Activated CD8-positive, alpha-beta T cell treated with anti-CD3 and anti-CD28 coated beads, Interleukin-2, amount 10 ng/mL, durations not matched to agents 7 days and 5 days (primary cell): ENCODE results near the gene ARCN1. TPM values are rescaled to one million over a fixed set of nuclear protein-coding genes. Genes with fewer than 3 reads are reported as not detected.
"Not testable (repeated sequence)": the region's sequence is repeated elsewhere in the genome, so short reads cannot be mapped to it uniquely, and the experiment has no call there.

Experiments
- ATAC-seq: fragments of 150-1000 bp; cut with Tn5 transposase; one replicate; pipeline ENCODE4 v1.10.0; 2021; ENCODE audit warnings: moderate library complexity
- CTCF ChIA-PET: fragments of 350-600 bp; sonication (Branson Sonifier 250); formaldehyde crosslinking; loops from one replicate; lab custom pipeline; 2021; ENCODE audit warnings: antibody characterized with exemption; lab: Charles Lee
- POLR2A ChIA-PET: fragments of 350-600 bp; sonication (Branson Sonifier 250); formaldehyde crosslinking; loops from one replicate; lab custom pipeline; 2021; ENCODE audit warnings: antibody characterized with exemption; lab: Charles Lee
- DNase-seq: peaks from one replicate; pipeline ENCODE4 v3.0.0-alpha.2; 2020
- H3K27ac Mint-ChIP-seq: one replicate; pipeline ENCODE4 v1.8.0; 2021; ENCODE audit warnings: mild to moderate bottlenecking, mixed read lengths
- H3K27me3 Mint-ChIP-seq: one replicate; pipeline ENCODE4 v1.8.0; 2021; ENCODE audit warnings: low read depth, mixed read lengths
- H3K36me3 Mint-ChIP-seq: one replicate; pipeline ENCODE4 v1.8.0; 2021; ENCODE audit warnings: low read depth, mixed read lengths
- H3K4me1 Mint-ChIP-seq: one replicate; pipeline ENCODE4 v1.8.0; 2021; ENCODE audit warnings: low read depth, mixed read lengths
- H3K4me3 Mint-ChIP-seq: one replicate; pipeline ENCODE4 v1.8.0; 2021; ENCODE audit warnings: mild to moderate bottlenecking, mixed read lengths
- H3K9me3 Mint-ChIP-seq: one replicate; pipeline ENCODE4 v1.8.0; 2022; ENCODE audit warnings: mixed read lengths; ENCODE audit not compliant: insufficient read depth
- total RNA-seq, 2 experiments: library from RNA; stranded (reverse); gene quantifications; one replicate each; pipeline ENCODE4 v1.2.3, GENCODE V29; 2021

ARCN1 gene
- total RNA-seq, 2 experiments from 2014 or later, result 106 to 109 TPM

DNA sequence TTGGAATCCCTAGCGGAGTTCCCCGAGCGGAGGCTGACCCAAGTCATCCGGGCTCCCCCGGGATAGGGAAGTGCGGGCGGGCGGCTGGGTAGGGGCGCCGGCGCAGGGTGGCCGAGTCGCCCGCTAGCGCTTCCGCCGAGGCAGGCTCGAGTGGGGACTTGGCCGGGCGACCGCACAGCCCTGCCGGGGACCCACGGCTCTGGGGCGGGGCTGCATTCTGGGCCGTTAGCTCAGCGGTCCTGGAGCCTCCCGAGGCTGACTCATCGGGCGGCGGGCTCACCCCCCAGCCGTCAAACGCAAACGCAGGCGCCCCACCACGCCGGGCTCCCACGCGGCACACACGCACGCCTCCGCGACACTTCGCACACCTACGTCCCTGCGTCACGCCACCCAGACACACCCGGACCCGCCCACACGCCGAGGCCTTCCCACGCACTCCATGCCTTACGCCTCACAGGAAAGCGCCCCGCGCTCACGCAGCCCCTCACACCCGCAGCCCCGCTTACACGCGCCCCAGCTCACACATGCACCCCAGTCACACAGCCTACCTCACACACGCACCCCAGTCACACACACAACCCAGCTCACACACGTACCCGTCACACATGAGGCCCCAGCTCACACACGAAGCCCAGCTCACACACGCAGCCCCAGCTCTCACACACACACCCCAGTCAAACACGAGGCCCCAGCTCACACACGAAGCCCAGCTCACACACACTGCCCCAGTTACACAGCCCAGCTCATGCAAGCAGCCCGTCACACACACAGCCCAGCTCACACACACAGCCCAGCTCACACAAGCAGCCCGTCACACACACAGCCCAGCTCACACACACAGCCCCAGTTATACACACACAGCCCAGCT is 36.4 kb downstream of the ARCN1 start:
- Mint-ChIP-seq H3K4me3 (peak overlapping the region; percentile 67), H3K27me3 (peaks cover 23% of the 10 kb centered on the region), H3K27ac (peak overlapping the region; percentile 48), H3K9me3 (no peaks in the 10 kb centered on the region), H3K36me3 (no peaks in the 10 kb centered on the region), H3K4me1 (peaks cover 26% of the 10 kb centered on the region)
- ATAC-seq, result peak; percentile 60
- POLR2A ChIA-PET, result interaction anchor here (0.6 kb wide), 1 partner anchor 408 kb away, joined by 4 read pairs; no protein-coding TSS in a partner anchor
- peak; percentile 72 for DNase-seq
- CTCF ChIA-PET, result interaction anchor here (0.6 to 12.2 kb wide), 11 partner anchors 8 to 184 kb away, joined by 3 to 168 read pairs (median 4); partner anchors contain the start of gene ARCN1

DNA sequence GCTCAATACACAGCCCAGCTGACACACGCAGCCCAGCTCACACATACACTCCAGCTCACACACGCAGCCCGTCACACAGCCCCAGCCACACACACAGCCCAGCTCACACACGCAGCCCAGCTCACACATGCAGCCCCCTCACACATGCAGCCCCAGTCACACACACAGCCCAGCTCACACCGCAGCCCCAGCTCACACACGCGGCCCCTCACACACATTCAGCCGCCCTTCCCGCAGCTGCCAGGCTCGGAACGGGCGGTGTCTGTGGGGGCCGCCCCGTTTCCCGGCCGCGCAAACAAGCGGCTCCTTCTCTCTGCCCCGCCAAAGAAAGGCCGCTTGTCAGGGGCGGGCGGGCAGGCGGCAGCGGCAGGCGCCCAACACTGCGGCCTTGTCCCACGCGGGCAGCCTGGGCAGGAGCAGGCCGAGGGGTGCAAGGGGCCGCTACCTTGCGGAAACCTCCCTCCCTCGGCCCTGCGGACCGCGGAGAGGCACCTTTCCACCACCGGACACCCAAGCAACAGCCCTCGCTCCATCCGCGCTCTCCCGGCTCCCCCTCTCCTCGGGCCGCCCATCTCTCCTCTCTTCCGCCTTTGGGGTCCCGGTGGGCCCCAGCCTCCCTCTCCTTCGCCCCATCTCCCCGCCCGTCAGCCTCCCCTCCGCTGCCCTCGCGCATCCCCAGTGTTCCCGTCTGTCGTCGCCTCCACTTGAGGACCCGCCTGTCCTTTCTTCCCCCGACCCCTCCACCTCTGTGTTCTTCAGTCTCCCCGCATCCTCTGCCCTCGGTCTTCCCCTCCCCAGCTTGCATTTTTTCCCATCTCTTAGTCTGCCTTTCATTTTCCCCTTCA is 37.4 kb downstream of the ARCN1 start:
- ChIA-PET POLR2A (interaction anchor here (0.6 to 1.0 kb wide), 2 partner anchors 37 to 407 kb away, joined by 3 to 4 read pairs; partner anchors contain the start of gene ARCN1), CTCF (interaction anchor here (0.7 to 12.2 kb wide), 10 partner anchors 9 to 183 kb away, joined by 3 to 168 read pairs (median 4); partner anchors contain the start of gene ARCN1)
- peak overlapping the region; percentile 53 for H3K27ac Mint-ChIP-seq
- peak; percentile 17 for ATAC-seq
- H3K36me3 Mint-ChIP-seq, result no peaks in the 10 kb centered on the region
- H3K4me3 Mint-ChIP-seq, result peak overlapping the region; percentile 67
- DNase-seq, result peak; percentile 36
- H3K9me3 Mint-ChIP-seq, result no peaks in the 10 kb centered on the region
- peaks cover 26% of the 10 kb centered on the region for H3K4me1 Mint-ChIP-seq
- peaks cover 23% of the 10 kb centered on the region for H3K27me3 Mint-ChIP-seq

DNA sequence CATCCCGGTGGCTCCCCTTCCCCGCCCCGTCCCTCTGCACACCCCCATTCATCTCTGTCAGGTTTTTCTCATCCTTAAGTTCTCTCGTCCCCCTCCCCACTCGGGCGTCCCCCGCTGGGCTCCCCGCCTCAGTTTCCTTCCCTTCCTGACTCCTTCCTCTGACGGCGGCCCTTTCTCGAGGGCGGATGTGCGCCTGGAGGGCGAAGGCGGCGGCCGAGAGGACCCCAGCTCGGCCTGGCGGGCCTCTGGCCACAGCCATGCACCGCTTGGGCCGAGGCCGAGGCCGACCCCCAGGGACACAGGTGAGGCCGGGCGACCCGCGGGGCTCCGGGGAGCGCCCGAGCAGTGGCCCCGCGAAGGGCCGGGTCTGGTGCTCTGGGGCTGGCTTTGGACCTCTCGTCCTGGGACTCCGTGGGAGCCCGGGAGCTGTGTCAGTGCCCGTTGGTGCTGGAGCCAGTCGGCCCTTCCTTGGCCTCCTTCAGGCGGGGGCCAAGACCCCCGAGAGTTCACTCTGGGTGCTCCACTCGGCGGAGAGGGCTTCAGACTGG is 38.1 kb downstream of the ARCN1 start:
- no peaks in the 10 kb centered on the region for H3K9me3 Mint-ChIP-seq
- peak overlapping the region; percentile 47 for H3K4me3 Mint-ChIP-seq
- ChIA-PET CTCF (interaction anchor here (0.7 to 12.2 kb wide), 5 partner anchors 15 to 158 kb away, joined by 3 to 168 read pairs (median 3); no protein-coding TSS in a partner anchor), POLR2A (interaction anchor here (1.0 to 1.5 kb wide), 2 partner anchors 38 to 387 kb away, joined by 3 to 5 read pairs; partner anchors contain the start of genes ARCN1 and CENATAC)
- H3K27ac Mint-ChIP-seq, result no peak overlapping the region
- H3K36me3 Mint-ChIP-seq, result no peaks in the 10 kb centered on the region
- DNase-seq (no peak), ATAC-seq (no peak)
- H3K4me1 Mint-ChIP-seq, result peaks cover 26% of the 10 kb centered on the region
- peaks cover 23% of the 10 kb centered on the region for H3K27me3 Mint-ChIP-seq

DNA sequence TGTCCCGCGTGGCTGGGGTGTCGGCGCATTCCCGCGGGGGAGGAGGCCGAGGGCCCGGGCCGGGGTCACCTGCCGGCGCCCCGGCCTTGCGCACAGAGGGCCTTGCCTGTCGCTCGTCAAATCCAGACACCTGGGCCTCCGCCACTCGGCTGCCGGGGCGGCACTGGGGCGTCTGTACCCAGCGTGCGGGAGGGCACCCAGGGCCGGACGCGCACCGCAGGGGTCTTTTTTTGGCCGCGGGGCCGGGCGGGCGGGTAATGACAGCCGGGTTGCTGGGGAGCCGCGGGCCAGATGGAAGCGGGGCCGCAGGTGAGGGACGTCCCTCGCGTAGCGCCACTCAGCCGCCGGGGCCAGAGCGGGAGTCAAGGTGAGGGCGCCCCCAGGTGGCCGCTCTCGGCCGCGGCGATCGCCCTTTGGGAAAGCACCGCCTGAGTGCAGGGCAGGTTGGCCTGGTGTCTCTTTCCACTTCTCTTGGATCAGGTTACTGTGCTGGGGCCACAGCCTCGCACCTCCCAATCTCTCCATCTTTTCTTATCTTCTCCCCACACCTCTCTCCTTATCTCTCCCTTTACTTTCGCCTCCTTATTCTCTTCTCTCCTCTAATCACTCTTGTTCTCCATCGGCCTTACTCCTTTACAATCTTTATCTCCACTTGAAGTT is 38.7 kb downstream of the ARCN1 start:
- peak; percentile 71 for ATAC-seq
- Mint-ChIP-seq H3K4me1 (peaks cover 26% of the 10 kb centered on the region), H3K27me3 (peaks cover 23% of the 10 kb centered on the region), H3K4me3 (peak overlapping the region; percentile 55), H3K9me3 (no peaks in the 10 kb centered on the region), H3K27ac (no peak overlapping the region), H3K36me3 (no peaks in the 10 kb centered on the region)
- POLR2A ChIA-PET, result interaction anchor here (0.7 to 1.5 kb wide), 2 partner anchors 10 to 387 kb away, joined by 3 to 5 read pairs; partner anchors contain the start of gene CENATAC
- CTCF ChIA-PET, result interaction anchor here (0.8 to 12.2 kb wide), 6 partner anchors 8 to 159 kb away, joined by 3 to 168 read pairs (median 4); no protein-coding TSS in a partner anchor
- peak; percentile 85 for DNase-seq

GRCh38 chr11:118611433-118611795 is 39.2 kb downstream of the ARCN1 start:
- Mint-ChIP-seq H3K27me3 (peaks cover 23% of the 10 kb centered on the region), H3K4me1 (peaks cover 26% of the 10 kb centered on the region), H3K4me3 (peak overlapping the region; percentile 55)
- DNase-seq, ATAC-seq, H3K9me3 Mint-ChIP-seq, H3K36me3 Mint-ChIP-seq, H3K27ac Mint-ChIP-seq: not testable (repeated sequence)
- ChIA-PET POLR2A (interaction anchor here (0.7 to 1.5 kb wide), 2 partner anchors 11 to 386 kb away, joined by 3 to 5 read pairs; partner anchors contain the start of gene CENATAC), CTCF (interaction anchor here (1.0 to 12.2 kb wide), 7 partner anchors 9 to 440 kb away, joined by 3 to 168 read pairs (median 4); no protein-coding TSS in a partner anchor)

- Mint-ChIP-seq H3K27me3 (peaks cover 17% of the 10 kb centered on the region), H3K36me3 (no peaks in the 10 kb centered on the region), H3K27ac (no peak overlapping the region), H3K9me3 (no peaks in the 10 kb centered on the region), H3K4me1 (peaks cover 23% of the 10 kb centered on the region), H3K4me3 (no peak overlapping the region)
- POLR2A ChIA-PET, result no interaction called here
- no peak for DNase-seq
- CTCF ChIA-PET, result interaction anchor here (0.7 to 12.2 kb wide), 5 partner anchors 9 to 441 kb away, joined by 3 to 168 read pairs (median 4); no protein-coding TSS in a partner anchor
- no peak for ATAC-seq
Measured at GRCh38 chr11:118612378-118612777, 40.2 kb downstream of the ARCN1 start.

- DNase-seq (no peak), ATAC-seq (no peak)
- no peak overlapping the region for H3K27ac Mint-ChIP-seq
- H3K4me3 Mint-ChIP-seq, result no peak overlapping the region
- no peaks in the 10 kb centered on the region for H3K9me3 Mint-ChIP-seq
- CTCF ChIA-PET, result interaction anchor here (0.9 to 12.2 kb wide), 3 partner anchors 12 to 26 kb away, joined by 3 to 168 read pairs (median 24); no protein-coding TSS in a partner anchor
- H3K36me3 Mint-ChIP-seq, result no peaks in the 10 kb centered on the region
- POLR2A ChIA-PET, result no interaction called here
- peaks cover 7% of the 10 kb centered on the region for H3K27me3 Mint-ChIP-seq
- peaks cover 12% of the 10 kb centered on the region for H3K4me1 Mint-ChIP-seq
Measured at GRCh38 chr11:118614511-118614910, 42.3 kb downstream of the ARCN1 start.

DNA sequence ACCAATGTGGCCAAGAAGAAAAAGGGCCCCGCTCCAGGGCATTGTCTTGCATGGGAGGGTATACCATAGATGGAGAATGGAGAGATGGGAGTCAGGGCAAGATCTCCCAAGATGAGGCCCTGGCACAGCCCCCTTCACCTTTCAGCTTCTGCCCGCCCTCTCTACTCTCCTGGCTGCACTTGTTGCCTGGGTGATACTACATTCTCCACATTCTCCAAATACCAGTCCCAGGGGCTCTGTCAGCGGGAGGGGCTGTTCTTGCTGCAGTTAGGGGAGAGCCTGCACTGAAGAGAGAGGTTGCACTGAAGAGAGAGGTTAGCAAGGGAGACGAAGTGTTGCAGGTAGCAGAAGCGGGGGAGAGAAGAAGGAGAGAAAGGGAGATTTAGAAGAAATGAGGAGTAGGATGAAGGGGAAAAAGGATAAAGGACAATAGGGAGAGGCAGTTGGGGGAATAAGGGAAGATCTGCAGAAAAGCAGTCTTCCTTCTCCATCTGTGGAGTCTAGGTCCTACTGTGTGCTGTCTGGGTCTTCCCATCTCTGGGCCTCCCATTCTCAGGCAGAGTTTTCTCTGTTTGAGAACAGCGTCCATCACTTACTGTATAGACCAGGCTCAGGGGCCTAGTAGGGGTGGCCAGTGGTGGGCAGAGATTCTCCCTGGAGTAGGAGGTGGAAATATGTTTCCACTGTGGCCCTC is 43.2 kb downstream of the ARCN1 start:
- Mint-ChIP-seq H3K4me1 (peaks cover 8% of the 10 kb centered on the region), H3K9me3 (no peaks in the 10 kb centered on the region), H3K27ac (no peak overlapping the region), H3K4me3 (no peak overlapping the region), H3K36me3 (no peaks in the 10 kb centered on the region), H3K27me3 (peaks cover 5% of the 10 kb centered on the region)
- POLR2A ChIA-PET, result no interaction called here
- ATAC-seq (no peak), DNase-seq (no peak)
- CTCF ChIA-PET, result no interaction called here

GRCh38 chr11:118615976-118616371 is 43.8 kb downstream of the ARCN1 start:
- POLR2A ChIA-PET, result no interaction called here
- H3K9me3 Mint-ChIP-seq, result no peaks in the 10 kb centered on the region
- CTCF ChIA-PET, result no interaction called here

More at GRCh38 chr11:118615976-118616371, 43.8 kb downstream of the ARCN1 start:
- Mint-ChIP-seq H3K4me3 (no peak overlapping the region), H3K4me1 (peaks cover 9% of the 10 kb centered on the region), H3K27me3 (peaks cover 10% of the 10 kb centered on the region), H3K36me3 (no peaks in the 10 kb centered on the region), H3K27ac (no peak overlapping the region)
- DNase-seq (no peak), ATAC-seq (no peak)
